IMR-90 (cell line): Measurements from ENCODE around the gene RAVER2. TPM values are rescaled to one million over a fixed set of nuclear protein-coding genes. Genes with fewer than 3 reads are reported as not detected.

ENCODE experiments used
- ATAC-seq: fragments of 200-7000 bp; cut with Tn5 transposase; 2 replicates; pipeline ENCODE4 v1.9.1; 2020; ENCODE audit warnings: low read depth, mild to moderate bottlenecking, moderate library complexity
- BruUV-seq: library from RNA; stranded (reverse); fragments of 400-500 nt; replicated peaks from 2 replicates; lab custom pipeline; 2021; lab: Mats Ljungman, UMichigan
- CTCF ChIA-PET: fragments of 300-600 bp; formaldehyde crosslinking; extraction: SDS; loops from one replicate; lab custom pipeline; 2021; ENCODE audit warnings: antibody characterized with exemption; lab: Yijun Ruan, JAX
- POLR2A ChIA-PET: fragments of 300-600 bp; sonication (Branson Sonifier 250); formaldehyde crosslinking; loops from one replicate; lab custom pipeline; 2022; ENCODE audit warnings: antibody characterized with exemption; ENCODE audit not compliant: unreplicated experiment; lab: Charles Lee
- DNase-seq: peaks from one replicate; pipeline ENCODE4 v3.0.0; 2013
- H2AFZ ChIP-seq: replicated peaks from 2 replicates; pipeline ENCODE3; 2013; ENCODE audit warnings: low read length, mild to moderate bottlenecking; ENCODE audit not compliant: poor library complexity
- H2AK5ac ChIP-seq: 2 replicates; pipeline ENCODE4 v1.6.1; 2013; ENCODE audit warnings: low read depth, low read length, inconsistent platforms
- H2AK9ac ChIP-seq: replicated peaks from 2 replicates; pipeline ENCODE3; 2013; ENCODE audit warnings: mild to moderate bottlenecking, low read depth, low read length, moderate library complexity; ENCODE audit not compliant: poor library complexity
- H2BK120ac ChIP-seq: 2 replicates; pipeline ENCODE4 v1.6.1; 2013; ENCODE audit warnings: low read depth, low read length, inconsistent platforms
- H2BK15ac ChIP-seq: 3 replicates; pipeline ENCODE4 v1.6.1; 2013; ENCODE audit warnings: low read depth, low read length, inconsistent platforms
- H2BK20ac ChIP-seq: 2 replicates; pipeline ENCODE4 v1.6.1; 2013; ENCODE audit warnings: low read depth, mild to moderate bottlenecking, inconsistent platforms, low read length, moderate library complexity
- H2BK5ac ChIP-seq: 2 replicates; pipeline ENCODE4 v1.6.1; 2013; ENCODE audit warnings: mild to moderate bottlenecking, low read depth, low read length, inconsistent platforms; ENCODE audit not compliant: poor library complexity, severe bottlenecking
- H3K14ac ChIP-seq: replicated peaks from 2 replicates; pipeline ENCODE4 v1.6.1; 2013; ENCODE audit warnings: low read depth, low read length, inconsistent platforms
- H3K18ac ChIP-seq: 2 replicates; pipeline ENCODE4 v1.6.1; 2013; ENCODE audit warnings: low read depth, low read length, control low read depth
- H3K23ac ChIP-seq: 2 replicates; pipeline ENCODE4 v1.6.1; 2013; ENCODE audit warnings: low read depth, low read length, inconsistent platforms
- H3K27ac ChIP-seq: 2 replicates; pipeline ENCODE4 v1.5.1; 2013; ENCODE audit warnings: mild to moderate bottlenecking, control low read depth, low read length; ENCODE audit not compliant: insufficient read depth
- H3K27me3 ChIP-seq: 2 replicates; pipeline ENCODE4 v1.6.1; 2013; ENCODE audit warnings: low read length; ENCODE audit not compliant: control insufficient read depth, insufficient read depth
- H3K36me3 ChIP-seq: 2 replicates; pipeline ENCODE4 v1.6.1; 2013; ENCODE audit warnings: low read length, mixed read lengths; ENCODE audit not compliant: control insufficient read depth, insufficient read depth
- H3K4ac ChIP-seq: 2 replicates; pipeline ENCODE4 v1.6.1; 2013; ENCODE audit warnings: low read depth, low read length, inconsistent platforms
- H3K4me1 ChIP-seq: 2 replicates; pipeline ENCODE4 v1.6.1; 2013; ENCODE audit warnings: low read length, mixed read lengths; ENCODE audit not compliant: control insufficient read depth, insufficient read depth
- H3K4me2 ChIP-seq: 2 replicates; pipeline ENCODE4 v1.6.1; 2013; ENCODE audit warnings: low read depth, mild to moderate bottlenecking, control low read depth, low read length, moderate library complexity
- H3K4me3 ChIP-seq: 2 replicates; pipeline ENCODE4 v1.5.1; 2013; ENCODE audit warnings: low read depth, mild to moderate bottlenecking, control low read depth, low read length, moderate library complexity; ENCODE audit not compliant: insufficient read depth
- H3K56ac ChIP-seq: 2 replicates; pipeline ENCODE4 v1.6.1; 2013; ENCODE audit warnings: low read length, inconsistent platforms; ENCODE audit not compliant: insufficient read depth; ENCODE audit errors: extremely low read depth
- H3K79me1 ChIP-seq, 2 experiments: 2 replicates each; pipeline ENCODE4 v1.6.1; 2013; ENCODE audit warnings: low read length in 2 of 2, inconsistent platforms in 1 of 2, low read depth in 1 of 2
- H3K9ac ChIP-seq: 2 replicates; pipeline ENCODE4 v1.6.1; 2013; ENCODE audit warnings: low read depth, low read length, control low read depth
- H3K9me1 ChIP-seq: 2 replicates; pipeline ENCODE4 v1.6.1; 2013; ENCODE audit warnings: low read length, inconsistent platforms; ENCODE audit not compliant: insufficient read depth
- H3K9me3 ChIP-seq: 2 replicates; pipeline ENCODE4 v1.6.1; 2013; ENCODE audit warnings: low read length; ENCODE audit not compliant: control insufficient read depth, insufficient read depth
- H4K20me1 ChIP-seq: 2 replicates; pipeline ENCODE4 v1.6.1; 2013; ENCODE audit warnings: low read length, inconsistent platforms; ENCODE audit not compliant: insufficient read depth
- H4K5ac ChIP-seq: 2 replicates; pipeline ENCODE4 v1.6.1; 2013; ENCODE audit warnings: mild to moderate bottlenecking, low read depth, low read length, control low read depth
- H4K8ac ChIP-seq, 2 experiments: 2 replicates each; pipeline ENCODE4 v1.6.1; 2013; ENCODE audit warnings: low read depth in 2 of 2, low read length in 2 of 2, control low read depth in 1 of 2, inconsistent platforms in 1 of 2
- H4K91ac ChIP-seq: 2 replicates; pipeline ENCODE4 v1.6.1; 2013; ENCODE audit warnings: low read depth, low read length, inconsistent platforms; ENCODE audit not compliant: insufficient read depth
- MAFK ChIP-seq: IDR thresholded peaks from 2 replicates; pipeline ENCODE4 v1.6.1; 2012; ENCODE audit warnings: low read depth, low read length, improper control_type of control experiment
- NFE2L2 ChIP-seq: fragments of 150-350 bp; IDR thresholded peaks from 2 replicates; pipeline ENCODE4 v1.6.1; 2016; ENCODE audit warnings: low read depth, mild to moderate bottlenecking, low read length
- RCOR1 ChIP-seq: IDR thresholded peaks from 2 replicates; pipeline ENCODE4 v1.6.1; 2012; ENCODE audit warnings: mild to moderate bottlenecking, low read length, improper control_type of control experiment; ENCODE audit not compliant: insufficient replicate concordance
- WGBS, 2 experiments: methylation state at CpG; one replicate each; pipeline versions ENCODE4 v1.1.5 to v1.1.7; 2013; ENCODE audit warnings: missing lambda C conversion rate in 2 of 2; ENCODE audit not compliant: insufficient read length in 1 of 2; ENCODE audit errors: extremely low coverage in 2 of 2; 5-methylcytosine and 5-hydroxymethylcytosine counted together
- dilution Hi-C: fragments of 300-500 bp; cut with HindIII; formaldehyde crosslinking; loops from one replicate; pipeline ENCODE4 v1.14.3; 2018; ENCODE audit warnings: low sequenced_read_pairs; ENCODE audit not compliant: unreplicated experiment
- in situ Hi-C: fragments of 300-500 bp; cut with MboI; formaldehyde crosslinking; loops from 3 replicates; pipeline ENCODE4 v1.14.3; 2019; ENCODE audit warnings: low sequenced_read_pairs, inconsistent platforms, mixed read lengths
- intact Hi-C: fragments of 100-400 bp; cut with micrococcal nuclease; formaldehyde crosslinking; loops from 2 replicates; pipeline ENCODE4 v1.10.0; 2022
- polyA plus RNA-seq, 3 experiments: library from polyadenylated mRNA; depleted of rRNA; stranded (reverse); fragments of >200 nt; gene quantifications; 2 replicates each; pipeline ENCODE4 v1.2.3, GENCODE V29; 2012; ENCODE audit warnings: low replicate concordance in 1 of 3
- total RNA-seq: library from RNA; depleted of rRNA; stranded (reverse); fragments of >200 nt; gene quantifications from 2 replicates; pipeline ENCODE4 v1.2.3, GENCODE V29; 2012

The RAVER2 gene
- total and polyA plus RNA-seq, 2 of the 4 experiments (the other 2 are of a cell fraction) = 3.7 to 6.1 TPM

- no peak for TF ChIP-seq NFE2L2
Measured at GRCh38 chr1:64864018-64864940, 119.4 kb downstream of the RAVER2 start (continued).

- Histone ChIP-seq H3K9ac (no peak overlapping the region), H2BK120ac (no peak overlapping the region), H2BK20ac (no peak overlapping the region), H3K56ac (no peak overlapping the region), H4K8ac (no peak overlapping the region), H2AFZ (no peak overlapping the region), H4K91ac (no peak overlapping the region), H3K36me3 (peaks cover 53% of the 10 kb centered on the region), H3K23ac (no peak overlapping the region), H3K27ac (no peak overlapping the region), H2AK5ac (no peak overlapping the region), H3K9me3 (no peaks in the 10 kb centered on the region), H4K5ac (no peak overlapping the region), H3K4me2 (no peak overlapping the region), H3K18ac (no peak overlapping the region), H4K20me1 (no peaks in the 10 kb centered on the region; the same call in none of the 2 replicates), H3K4ac (no peak overlapping the region), H3K79me1 (peaks cover 9 to 28% of the 10 kb centered on the region in 2 experiments), H3K27me3 (no peaks in the 10 kb centered on the region), H3K4me3 (no peak overlapping the region), H2BK5ac (no peak overlapping the region), H3K14ac (no peak overlapping the region), H2AK9ac (no peak overlapping the region), H3K4me1 (no peaks in the 10 kb centered on the region), H3K9me1 (peaks cover 7% of the 10 kb centered on the region; the same call in 1 of the 2 replicates), H2BK15ac (no peak overlapping the region)
- POLR2A ChIA-PET = no interaction called here
- dilution Hi-C loops = no loop called here
- BruUV-seq = no TSS peak
- ATAC-seq = no peak
- DNase-seq = no peak
- TF ChIP-seq RCOR1 (no peak), MAFK (no peak)
- intact Hi-C loops = no loop called here
- in situ Hi-C loops = no loop called here
- CTCF ChIA-PET = no interaction called here
- 96% methylated on average over 6 of the region's 6 CpGs; no CpG with 5 or more reads in 1 of the 2 experiments for WGBS, 2 experiments
Measured at GRCh38 chr1:64865105-64865757, 120.4 kb downstream of the RAVER2 start.
